PC-9 (cell line): ENCODE data around the gene ANGPTL2. TPM values are rescaled to one million over a fixed set of nuclear protein-coding genes. Genes with fewer than 3 reads are reported as not detected.

Experiments used
- BruUV-seq: library from RNA; stranded (reverse); fragments of 400-500 nt; replicated peaks from 2 replicates; lab custom pipeline; 2021; lab: Mats Ljungman, UMichigan
- CTCF ChIA-PET: fragments of 300-600 bp; sonication (Branson Sonifier 250); formaldehyde crosslinking; loops from one replicate; lab custom pipeline; 2022; ENCODE audit warnings: antibody characterized with exemption; lab: Charles Lee
- POLR2A ChIA-PET: fragments of 300-600 bp; sonication (Branson Sonifier 250); formaldehyde crosslinking; loops from one replicate; lab custom pipeline; 2022; ENCODE audit warnings: antibody characterized with exemption; ENCODE audit not compliant: unreplicated experiment; lab: Charles Lee
- DNase-seq, 2 experiments: peaks; one replicate each; pipeline versions ENCODE4 v3.0.0 to v3.0.0-alpha.2; 2015 to 2022; ENCODE audit warnings: mixed read lengths in 1 of 2
- H2AFZ ChIP-seq: fragments of 200-600 bp; sonication (generic); 2 replicates; pipeline ENCODE4 v1.8.1; 2017; ENCODE audit warnings: antibody characterized with exemption
- H3F3A ChIP-seq: fragments of 200-600 bp; sonication (generic); 2 replicates; pipeline ENCODE4 v1.8.1; 2017; ENCODE audit warnings: antibody characterized with exemption, mild to moderate bottlenecking, low read depth; ENCODE audit not compliant: insufficient read depth
- H3K27ac ChIP-seq: fragments of 200-600 bp; sonication (generic); 2 replicates; pipeline ENCODE4 v1.6.1; 2016; ENCODE audit warnings: mixed run types
- H3K27me3 ChIP-seq: fragments of 200-600 bp; sonication (generic); 2 replicates; pipeline ENCODE4 v1.6.1; 2016; ENCODE audit warnings: low read depth, mixed run types; ENCODE audit not compliant: insufficient read depth
- H3K36me3 ChIP-seq: fragments of 200-600 bp; sonication (generic); 2 replicates; pipeline ENCODE4 v1.6.1; 2016; ENCODE audit warnings: low read depth, mixed run types
- H3K4me1 ChIP-seq: fragments of 200-600 bp; sonication (generic); replicated peaks from 2 replicates; pipeline ENCODE4 v1.6.1; 2016; ENCODE audit warnings: mixed run types; ENCODE audit not compliant: insufficient read depth
- H3K4me2 ChIP-seq: fragments of 200-600 bp; sonication (generic); 2 replicates; pipeline ENCODE4 v1.6.1; 2017; ENCODE audit warnings: mixed run types
- H3K4me3 ChIP-seq: fragments of 200-600 bp; sonication (generic); 2 replicates; pipeline ENCODE4 v1.6.1; 2016; ENCODE audit warnings: mixed run types
- H3K79me2 ChIP-seq: fragments of 200-600 bp; sonication (generic); 2 replicates; pipeline ENCODE4 v1.6.1; 2017; ENCODE audit warnings: low read depth, mixed run types
- H3K9me2 ChIP-seq: fragments of 200-600 bp; sonication (generic); 2 replicates; pipeline ENCODE4 v1.8.1; 2017; ENCODE audit warnings: mild to moderate bottlenecking; ENCODE audit not compliant: insufficient read depth
- H3K9me3 ChIP-seq: fragments of 200-600 bp; sonication (generic); 2 replicates; pipeline ENCODE4 v1.8.1; 2016; ENCODE audit warnings: low read depth; ENCODE audit not compliant: insufficient read depth
- H4K20me1 ChIP-seq: fragments of 200-600 bp; sonication (generic); 2 replicates; pipeline ENCODE4 v1.8.1; 2017; ENCODE audit not compliant: insufficient read depth
- EZH2 ChIP-seq: fragments of 200-600 bp; sonication (generic); IDR thresholded peaks from 2 replicates; pipeline ENCODE4 v1.8.0; 2017; ENCODE audit warnings: antibody characterized with exemption, low read depth
- intact Hi-C: fragments of 100-400 bp; cut with micrococcal nuclease; formaldehyde crosslinking; loops from one replicate; pipeline ENCODE4 v1.10.0; 2022; ENCODE audit not compliant: unreplicated experiment
- total RNA-seq: library from RNA; stranded (reverse); gene quantifications from 2 replicates; pipeline ENCODE4 v1.2.3, GENCODE V29; 2021
- TF ChIP-seq, protein P1 (sequence below): fragments of 200-600 bp; sonication (generic); conservative IDR thresholded peaks from 2 replicates; pipeline ENCODE4 v1.6.1; 2017; ENCODE audit warnings: mixed run types, antibody characterized with exemption, mild to moderate bottlenecking, moderate library complexity

ANGPTL2 gene
- total RNA-seq, 1 experiment from 2014 or later: 0.13 TPM

DNA sequence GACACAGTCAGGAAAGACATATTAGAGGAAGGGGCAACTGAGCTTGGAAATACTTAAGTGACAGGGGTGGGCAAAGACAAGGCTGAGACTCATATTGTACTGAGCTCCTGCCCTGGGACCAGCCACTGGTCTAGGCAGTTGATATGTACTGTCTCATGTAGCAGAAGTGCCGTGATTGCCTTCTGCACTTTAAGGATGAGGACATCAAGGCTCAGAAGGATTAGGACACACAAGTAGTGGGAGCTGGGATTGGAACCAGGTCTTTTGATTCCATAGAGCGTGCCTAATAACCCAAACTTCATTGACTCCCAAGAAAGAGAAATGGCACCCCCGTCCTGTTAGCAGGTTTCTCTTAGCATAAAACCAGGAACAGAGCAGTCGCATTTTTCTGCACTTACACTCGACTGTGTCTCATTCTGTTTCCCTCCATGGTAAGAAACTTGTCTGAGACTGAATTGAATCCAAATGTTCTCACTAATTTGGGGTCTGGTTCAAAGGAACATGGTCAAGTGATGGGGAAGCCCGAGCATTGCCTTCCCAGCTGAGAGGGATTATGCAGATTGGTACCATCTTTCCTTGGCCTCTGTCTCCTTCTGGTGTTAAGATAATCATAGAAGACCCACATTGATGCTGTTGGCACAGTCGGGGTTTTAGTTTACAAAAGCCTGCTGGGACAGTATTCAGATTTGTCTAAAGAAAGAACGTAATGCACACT, 70.4 kb downstream of the ANGPTL2 start:
- no peak for DNase-seq
- BruUV-seq: no TSS peak
- Histone ChIP-seq H3K27ac (no peak overlapping the region), H4K20me1 (no peaks in the 10 kb centered on the region), H3K4me3 (no peak overlapping the region), H3K9me2 (no peaks in the 10 kb centered on the region), H3K27me3 (no peaks in the 10 kb centered on the region), H3K4me2 (no peak overlapping the region), H3K4me1 (peaks cover 40% of the 10 kb centered on the region), H3K36me3 (no peaks in the 10 kb centered on the region), H3K9me3 (no peaks in the 10 kb centered on the region), H3F3A (peaks cover 13% of the 10 kb centered on the region), H3K79me2 (no peaks in the 10 kb centered on the region), H2AFZ (no peak overlapping the region)
- intact Hi-C loops: no loop called here
- ChIA-PET POLR2A (interaction anchor here (0.6 kb wide), 1 partner anchor 113 kb away, joined by 4 read pairs; no protein-coding TSS in a partner anchor), CTCF (no interaction called here)
- no peak for TF ChIP-seq EZH2
- TF ChIP-seq, protein P1, sequence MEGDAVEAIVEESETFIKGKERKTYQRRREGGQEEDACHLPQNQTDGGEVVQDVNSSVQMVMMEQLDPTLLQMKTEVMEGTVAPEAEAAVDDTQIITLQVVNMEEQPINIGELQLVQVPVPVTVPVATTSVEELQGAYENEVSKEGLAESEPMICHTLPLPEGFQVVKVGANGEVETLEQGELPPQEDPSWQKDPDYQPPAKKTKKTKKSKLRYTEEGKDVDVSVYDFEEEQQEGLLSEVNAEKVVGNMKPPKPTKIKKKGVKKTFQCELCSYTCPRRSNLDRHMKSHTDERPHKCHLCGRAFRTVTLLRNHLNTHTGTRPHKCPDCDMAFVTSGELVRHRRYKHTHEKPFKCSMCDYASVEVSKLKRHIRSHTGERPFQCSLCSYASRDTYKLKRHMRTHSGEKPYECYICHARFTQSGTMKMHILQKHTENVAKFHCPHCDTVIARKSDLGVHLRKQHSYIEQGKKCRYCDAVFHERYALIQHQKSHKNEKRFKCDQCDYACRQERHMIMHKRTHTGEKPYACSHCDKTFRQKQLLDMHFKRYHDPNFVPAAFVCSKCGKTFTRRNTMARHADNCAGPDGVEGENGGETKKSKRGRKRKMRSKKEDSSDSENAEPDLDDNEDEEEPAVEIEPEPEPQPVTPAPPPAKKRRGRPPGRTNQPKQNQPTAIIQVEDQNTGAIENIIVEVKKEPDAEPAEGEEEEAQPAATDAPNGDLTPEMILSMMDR: no peak

DNA sequence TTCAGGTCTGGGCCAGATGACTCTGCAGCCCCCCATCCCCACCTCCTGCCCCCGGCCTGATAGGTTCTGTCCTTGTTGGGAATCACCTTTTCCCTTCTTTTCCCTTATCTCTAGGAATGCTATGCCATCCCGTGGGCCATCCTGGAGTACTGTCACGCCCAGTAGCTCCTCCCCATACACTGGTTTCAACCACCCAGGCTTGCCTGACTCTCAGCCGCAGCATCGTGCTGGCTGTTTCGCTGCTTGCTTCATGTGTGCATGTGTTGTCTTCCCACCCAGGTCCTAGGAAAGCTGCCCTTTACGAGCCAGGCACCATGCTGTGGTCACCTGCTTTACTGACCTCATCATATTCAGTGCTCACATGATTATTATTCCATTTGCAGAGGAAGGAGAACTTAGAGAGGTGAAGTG, 71.8 kb downstream of the ANGPTL2 start:
- H3K4me1 ChIP-seq: peaks cover 37% of the 10 kb centered on the region
- BruUV-seq: no TSS peak
- H3K27ac ChIP-seq: no peak overlapping the region
- H4K20me1 ChIP-seq: no peaks in the 10 kb centered on the region
- no peaks in the 10 kb centered on the region for H3K79me2 ChIP-seq
- H3K9me2 ChIP-seq: no peaks in the 10 kb centered on the region
- DNase-seq: no peak
- no peak overlapping the region for H3K4me3 ChIP-seq
- CTCF ChIA-PET: no interaction called here
- no peaks in the 10 kb centered on the region for H3K27me3 ChIP-seq
- H3F3A ChIP-seq: peaks cover 13% of the 10 kb centered on the region
- H3K9me3 ChIP-seq: no peaks in the 10 kb centered on the region
- H2AFZ ChIP-seq: no peak overlapping the region
- POLR2A ChIA-PET: no interaction called here
- no peak for TF ChIP-seq EZH2
- TF ChIP-seq, protein P1: no peak
- H3K36me3 ChIP-seq: no peaks in the 10 kb centered on the region
- no peak overlapping the region for H3K4me2 ChIP-seq
- intact Hi-C loops: no loop called here

DNA sequence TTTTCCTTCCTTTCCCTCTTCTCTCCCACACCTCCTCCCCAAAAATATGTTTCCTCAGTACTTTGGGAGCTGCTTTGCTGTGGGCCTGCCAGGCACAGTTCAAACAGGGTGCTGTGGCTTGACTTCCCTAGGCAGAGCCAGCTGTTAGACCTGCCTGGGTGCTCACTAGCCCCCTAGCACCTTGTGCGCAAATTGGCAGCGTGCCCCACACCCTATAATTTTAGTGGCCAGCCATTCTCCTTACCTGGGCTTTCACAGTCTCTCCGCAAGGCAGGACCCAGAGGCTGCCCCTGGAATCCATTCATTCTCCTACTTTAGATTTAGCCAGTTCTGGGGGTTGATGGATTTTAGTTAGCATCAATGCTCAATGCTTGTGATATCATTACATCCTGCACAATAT, 72.3 kb downstream of the ANGPTL2 start:
- Histone ChIP-seq H2AFZ (no peak overlapping the region), H3K79me2 (no peaks in the 10 kb centered on the region), H3F3A (peaks cover 13% of the 10 kb centered on the region), H3K4me3 (no peak overlapping the region), H3K27me3 (no peaks in the 10 kb centered on the region), H3K27ac (no peak overlapping the region; the same call in 1 of the 2 replicates), H4K20me1 (no peaks in the 10 kb centered on the region), H3K36me3 (no peaks in the 10 kb centered on the region), H3K9me2 (no peaks in the 10 kb centered on the region), H3K9me3 (no peaks in the 10 kb centered on the region), H3K4me1 (peaks cover 35% of the 10 kb centered on the region), H3K4me2 (no peak overlapping the region)
- DNase-seq: no peak
- TF ChIP-seq EZH2: no peak
- TF ChIP-seq, protein P1: no peak
- POLR2A ChIA-PET: no interaction called here
- no TSS peak for BruUV-seq
- intact Hi-C loops: no loop called here
- CTCF ChIA-PET: no interaction called here
